Peyer's patch (tissue), 4 donors: ENCODE data around the gene TOM1L1.

Experiments used
- POLR2A ChIP-seq, 2 donors: fragments of 450-650 bp; IDR thresholded peaks; one replicate each; pipeline ENCODE4 v1.5.1; 2017; ENCODE audit warnings: antibody characterized with exemption in 2 of 2, mild to moderate bottlenecking in 2 of 2, moderate library complexity in 2 of 2
- TF ChIP-seq, protein P1 (sequence below), 6 experiments: fragments of 450-650 bp in 4 of 6; fragments of 200-600 bp in 2 of 6; sonication (generic) in 1 of 6; IDR thresholded peaks; one replicate each; pipeline ENCODE4 v1.5.1; 2017 to 2019; ENCODE audit warnings: antibody characterized with exemption in 6 of 6, mild to moderate bottlenecking in 3 of 6, moderate library complexity in 1 of 6

DNA sequence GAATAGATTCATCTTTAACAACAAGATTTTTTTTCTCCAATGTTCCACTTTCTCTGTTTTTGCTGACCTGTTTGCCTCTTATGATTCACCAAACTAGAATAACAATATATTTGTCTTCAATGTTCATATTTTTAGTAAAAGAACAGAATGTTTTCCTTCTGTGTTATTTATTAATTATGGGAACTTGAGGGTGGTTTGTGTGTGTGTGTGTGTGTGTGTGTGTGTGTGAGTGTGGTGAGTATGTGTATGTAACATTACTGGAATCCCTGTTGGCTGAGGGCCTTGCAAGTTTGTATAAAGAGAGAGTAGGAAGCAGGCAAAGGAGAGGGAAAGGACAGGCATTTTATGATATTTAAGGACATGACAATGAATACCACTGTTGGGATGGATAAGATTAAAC lies 81.7 kb downstream of the TOM1L1 start:
- TF ChIP-seq POLR2A (IDR thresholded peaks at IDR 0.05) = no peak
- TF ChIP-seq, protein P1, sequence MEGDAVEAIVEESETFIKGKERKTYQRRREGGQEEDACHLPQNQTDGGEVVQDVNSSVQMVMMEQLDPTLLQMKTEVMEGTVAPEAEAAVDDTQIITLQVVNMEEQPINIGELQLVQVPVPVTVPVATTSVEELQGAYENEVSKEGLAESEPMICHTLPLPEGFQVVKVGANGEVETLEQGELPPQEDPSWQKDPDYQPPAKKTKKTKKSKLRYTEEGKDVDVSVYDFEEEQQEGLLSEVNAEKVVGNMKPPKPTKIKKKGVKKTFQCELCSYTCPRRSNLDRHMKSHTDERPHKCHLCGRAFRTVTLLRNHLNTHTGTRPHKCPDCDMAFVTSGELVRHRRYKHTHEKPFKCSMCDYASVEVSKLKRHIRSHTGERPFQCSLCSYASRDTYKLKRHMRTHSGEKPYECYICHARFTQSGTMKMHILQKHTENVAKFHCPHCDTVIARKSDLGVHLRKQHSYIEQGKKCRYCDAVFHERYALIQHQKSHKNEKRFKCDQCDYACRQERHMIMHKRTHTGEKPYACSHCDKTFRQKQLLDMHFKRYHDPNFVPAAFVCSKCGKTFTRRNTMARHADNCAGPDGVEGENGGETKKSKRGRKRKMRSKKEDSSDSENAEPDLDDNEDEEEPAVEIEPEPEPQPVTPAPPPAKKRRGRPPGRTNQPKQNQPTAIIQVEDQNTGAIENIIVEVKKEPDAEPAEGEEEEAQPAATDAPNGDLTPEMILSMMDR (IDR thresholded peaks at IDR 0.05) = no peak
